Esophagus squamous epithelium (tissue), 5 donors: ENCODE data around the gene SLC1A7. TPM values are rescaled to one million over a fixed set of nuclear protein-coding genes. Genes with fewer than 3 reads are reported as not detected.

Experiments
- DNase-seq: peaks from one replicate; lab custom pipeline; 2025; lab: John Stamatoyannopoulos, UW
- H3K27ac ChIP-seq, 4 donors: fragments of 200-600 bp; sonication (generic); one replicate each; pipeline ENCODE4 v1.5.1; 2016 to 2019; ENCODE audit warnings: mild to moderate bottlenecking in 1 of 4
- H3K27me3 ChIP-seq, 4 donors: fragments of 200-600 bp; sonication (generic); 1 replicate in 3 of 4; 2 replicates in 1 of 4; pipeline versions ENCODE4 v1.5.1 to v1.6.0; 2017 to 2021; ENCODE audit warnings: antibody characterized with exemption in 1 of 4
- H3K36me3 ChIP-seq, 3 donors: fragments of 200-600 bp; sonication (generic); one replicate each; pipeline ENCODE4 v1.5.1; 2016 to 2019
- H3K4me1 ChIP-seq, 3 donors: fragments of 200-600 bp; sonication (generic); one replicate each; pipeline ENCODE4 v1.5.1; 2017 to 2019
- H3K4me3 ChIP-seq, 4 donors: fragments of 200-600 bp; sonication (generic); 1 replicate in 3 of 4; 2 replicates in 1 of 4; pipeline ENCODE4 v1.5.1; 2016 to 2019; ENCODE audit warnings: mild to moderate bottlenecking in 2 of 4, moderate library complexity in 1 of 4
- H3K9me3 ChIP-seq, 3 donors: fragments of 200-600 bp; sonication (generic); one replicate each; pipeline ENCODE4 v1.5.1; 2016 to 2019
- CTCF ChIP-seq, 6 experiments: fragments of 450-650 bp in 4 of 6; fragments of 200-600 bp in 2 of 6; sonication (generic) in 2 of 6; IDR thresholded peaks; one replicate each; pipeline ENCODE4 v1.5.1; 2016 to 2019; ENCODE audit warnings: antibody characterized with exemption in 6 of 6, mild to moderate bottlenecking in 4 of 6, moderate library complexity in 4 of 6
- POLR2A ChIP-seq, 4 donors: fragments of 450-650 bp; IDR thresholded peaks; one replicate each; pipeline ENCODE4 v1.6.1; 2017; ENCODE audit warnings: antibody characterized with exemption in 4 of 4, mild to moderate bottlenecking in 4 of 4, moderate library complexity in 3 of 4
- WGBS, 2 donors: methylation state at CpG; one replicate each; pipeline ENCODE4 v1.1.5; 2018; 5-methylcytosine and 5-hydroxymethylcytosine counted together
- intact Hi-C: fragments of 100-400 bp; cut with DNase I; formaldehyde crosslinking; loops from one replicate; pipeline ENCODE4 v1.15.0; 2022
- total RNA-seq, 4 donors: library from RNA; depleted of rRNA; stranded (reverse); fragments of >200 nt; gene quantifications; one replicate each; pipeline ENCODE4 v1.1.0, GENCODE V29; 2016
- donor health status: DM: yes; HTN: yes; CAD: no.

SLC1A7 gene
- total RNA-seq, 4 donors from 2014 or later, result 0.57 TPM; not detected in 3

GRCh38 chr1:53132176-53132575, 10.3 kb downstream of the SLC1A7 start:
- H3K4me1 ChIP-seq, result peaks cover 0 to 14% (median 3%) of the 10 kb centered on the region in 3 donors
- no peak overlapping the region for H3K27ac ChIP-seq
- DNase-seq, result no peak
- no peaks in the 10 kb centered on the region for H3K27me3 ChIP-seq
- H3K9me3 ChIP-seq, result no peaks in the 10 kb centered on the region
- no peaks in the 10 kb centered on the region for H3K36me3 ChIP-seq
- intact Hi-C loops, result no loop called here
- no peak overlapping the region for H3K4me3 ChIP-seq
- 77 to 82% methylated on average over 8 of the region's 8 CpGs for WGBS, 2 donors
- TF ChIP-seq POLR2A (IDR thresholded peaks at IDR 0.05), result no peak
- no peak for TF ChIP-seq CTCF (IDR thresholded peaks at IDR 0.05)

- peak overlapping the region in 1 of 4 donors; percentile 34 for H3K27ac ChIP-seq
- no peaks in the 10 kb centered on the region for H3K27me3 ChIP-seq
- no peaks in the 10 kb centered on the region for H3K9me3 ChIP-seq
- no peak for TF ChIP-seq CTCF (IDR thresholded peaks at IDR 0.05)
- TF ChIP-seq POLR2A (IDR thresholded peaks at IDR 0.05), result no peak
- H3K36me3 ChIP-seq, result no peaks in the 10 kb centered on the region
- intact Hi-C loops, result no loop called here
- DNase-seq, result no peak
- WGBS, 2 donors, result 63 to 67% methylated on average over 2 of the region's 2 CpGs
- H3K4me3 ChIP-seq, result no peak overlapping the region
- H3K4me1 ChIP-seq, result peaks cover 0 to 14% (median 3%) of the 10 kb centered on the region in 3 donors
Observed at GRCh38 chr1:53131590-53131938, 10.9 kb downstream of the SLC1A7 start.

- Histone ChIP-seq H3K36me3 (no peaks in the 10 kb centered on the region), H3K27ac (peak overlapping the region in 2 of 4 donors; percentile 25 to 34), H3K4me1 (peaks cover 0 to 13% (median 3%) of the 10 kb centered on the region in 3 donors), H3K9me3 (no peaks in the 10 kb centered on the region), H3K27me3 (no peaks in the 10 kb centered on the region), H3K4me3 (no peak overlapping the region)
- DNase-seq, result no peak
- 47 to 60% methylated on average over 7 to 9 of the region's 9 CpGs for WGBS, 2 donors
- intact Hi-C loops, result no loop called here
- no peak for TF ChIP-seq CTCF (IDR thresholded peaks at IDR 0.05)
- no peak for TF ChIP-seq POLR2A (IDR thresholded peaks at IDR 0.05)
Observed at GRCh38 chr1:53130878-53131589, 11.4 kb downstream of the SLC1A7 start.

- DNase-seq, result no peak
- Histone ChIP-seq H3K27ac (peak overlapping the region in 1 of 4 donors; percentile 25), H3K9me3 (no peaks in the 10 kb centered on the region), H3K4me3 (no peak overlapping the region), H3K36me3 (no peaks in the 10 kb centered on the region), H3K27me3 (no peaks in the 10 kb centered on the region), H3K4me1 (peaks cover 0 to 10% (median 3%) of the 10 kb centered on the region in 3 donors)
- WGBS, 2 donors, result no CpG with 5 or more reads among the region's 1 CpG
- TF ChIP-seq POLR2A (IDR thresholded peaks at IDR 0.05) (no peak), CTCF (IDR thresholded peaks at IDR 0.05) (no peak)
- intact Hi-C loops, result no loop called here
Observed at GRCh38 chr1:53130598-53130877, 11.9 kb downstream of the SLC1A7 start.

GRCh38 chr1:53129891-53130597, 12.4 kb downstream of the SLC1A7 start:
- H3K27me3 ChIP-seq, result no peaks in the 10 kb centered on the region
- no peak for TF ChIP-seq POLR2A (IDR thresholded peaks at IDR 0.05)
- peaks cover 0 to 10% (median 3%) of the 10 kb centered on the region in 3 donors for H3K4me1 ChIP-seq
- no peaks in the 10 kb centered on the region for H3K9me3 ChIP-seq
- H3K36me3 ChIP-seq, result no peaks in the 10 kb centered on the region
- intact Hi-C loops, result no loop called here
- H3K27ac ChIP-seq, result peak overlapping the region in 1 of 4 donors; percentile 25
- no peak overlapping the region for H3K4me3 ChIP-seq
- DNase-seq, result no peak
- 81 to 94% methylated on average over 6 to 7 of the region's 12 CpGs for WGBS, 2 donors
